Astrocyte (in vitro differentiated cells and primary cell): Measurements from ENCODE around the gene TAAR6. TPM values are rescaled to one million over a fixed set of nuclear protein-coding genes. Genes with fewer than 3 reads are reported as not detected.

Source experiments
- DNase-seq: peaks from one replicate; pipeline ENCODE4 v3.0.0-alpha.2; 2010; ENCODE audit warnings: low read depth
- FAIRE-seq: peaks from 2 replicates; lab custom pipeline; 2011; peaks lifted over from hg19 to GRCh38; lab: Jason Lieb, UNC
- H2AFZ ChIP-seq: 2 replicates; pipeline ENCODE4 v1.6.0; 2012; ENCODE audit warnings: low read depth, low read length, inconsistent platforms
- H3K27ac ChIP-seq: 2 replicates; pipeline ENCODE4 v1.5.1; 2011; ENCODE audit warnings: low read depth, low read length, inconsistent platforms
- H3K27me3 ChIP-seq: 2 replicates; pipeline ENCODE4 v1.6.0; 2011; ENCODE audit warnings: low read length, inconsistent platforms; ENCODE audit not compliant: insufficient read depth
- H3K36me3 ChIP-seq: 2 replicates; pipeline ENCODE4 v1.5.1; 2011; ENCODE audit warnings: low read length, inconsistent platforms; ENCODE audit not compliant: insufficient read depth
- H3K4me1 ChIP-seq: 2 replicates; pipeline ENCODE4 v1.5.1; 2011; ENCODE audit warnings: low read length, inconsistent platforms; ENCODE audit not compliant: insufficient read depth
- H3K4me2 ChIP-seq: 2 replicates; pipeline ENCODE4 v1.6.0; 2012; ENCODE audit warnings: low read length, inconsistent platforms
- H3K4me3 ChIP-seq: 2 replicates; pipeline ENCODE4 v1.5.1; 2011; ENCODE audit warnings: low read depth, mild to moderate bottlenecking, low read length, inconsistent platforms; ENCODE audit not compliant: insufficient read depth
- H3K79me2 ChIP-seq: 2 replicates; pipeline ENCODE4 v1.6.0; 2012; ENCODE audit warnings: mild to moderate bottlenecking, low read length, inconsistent platforms; ENCODE audit not compliant: insufficient read depth
- H3K9ac ChIP-seq: 2 replicates; pipeline ENCODE4 v1.6.0; 2012; ENCODE audit warnings: mild to moderate bottlenecking, low read length, inconsistent platforms
- H3K9me3 ChIP-seq: 2 replicates; pipeline ENCODE4 v1.5.1; 2012; ENCODE audit warnings: low read depth, mild to moderate bottlenecking, low read length, inconsistent platforms; ENCODE audit not compliant: insufficient read depth
- H4K20me1 ChIP-seq: 2 replicates; pipeline ENCODE4 v1.6.0; 2012; ENCODE audit warnings: low read length, inconsistent platforms; ENCODE audit not compliant: insufficient read depth
- H3K27ac Mint-ChIP-seq: one replicate; pipeline ENCODE4 v1.8.0; 2021; ENCODE audit warnings: mild to moderate bottlenecking, mixed read lengths; ENCODE audit not compliant: unreplicated experiment
- H3K27me3 Mint-ChIP-seq: one replicate; pipeline ENCODE4 v1.8.0; 2021; ENCODE audit warnings: low read depth, mixed read lengths; ENCODE audit not compliant: unreplicated experiment
- H3K36me3 Mint-ChIP-seq: one replicate; pipeline ENCODE4 v1.8.0; 2021; ENCODE audit warnings: low read depth, mixed read lengths; ENCODE audit not compliant: unreplicated experiment
- H3K4me1 Mint-ChIP-seq: one replicate; pipeline ENCODE4 v1.8.0; 2021; ENCODE audit warnings: low read depth, mixed read lengths; ENCODE audit not compliant: unreplicated experiment
- H3K4me3 Mint-ChIP-seq: one replicate; pipeline ENCODE4 v1.8.0; 2021; ENCODE audit warnings: mild to moderate bottlenecking, moderate library complexity, mixed read lengths; ENCODE audit not compliant: unreplicated experiment
- H3K9me3 Mint-ChIP-seq: one replicate; pipeline ENCODE4 v1.8.0; 2021; ENCODE audit warnings: mild to moderate bottlenecking, mixed read lengths; ENCODE audit not compliant: unreplicated experiment
- EZH2 ChIP-seq: IDR thresholded peaks from 2 replicates; pipeline ENCODE4 v1.6.1; 2012; ENCODE audit warnings: mild to moderate bottlenecking, low read length, inconsistent platforms; ENCODE audit not compliant: insufficient read depth
- total RNA-seq: library from RNA; stranded (reverse); gene quantifications from 2 replicates; pipeline ENCODE4 v1.2.1, GENCODE V29; 2021
- TF ChIP-seq, protein P1 (sequence below): IDR thresholded peaks from 2 replicates; pipeline ENCODE4 v1.5.1; 2011; ENCODE audit warnings: low read depth, mild to moderate bottlenecking, inconsistent platforms, low read length, moderate library complexity; ENCODE audit not compliant: insufficient read depth

The TAAR6 gene
- total RNA-seq, 1 donor from 2014 or later, result not detected

- H3K9ac ChIP-seq, result no peak overlapping the region
- DNase-seq (no peak), FAIRE-seq (no peak)
- H3K27ac Mint-ChIP-seq, result no peak overlapping the region
- no peaks in the 10 kb centered on the region for H3K27me3 ChIP-seq
- H3K36me3 Mint-ChIP-seq, result no peaks in the 10 kb centered on the region
- H3K36me3 ChIP-seq, result no peaks in the 10 kb centered on the region
- no peak overlapping the region for H3K4me3 Mint-ChIP-seq
- H3K9me3 Mint-ChIP-seq, result peaks cover 2% of the 10 kb centered on the region
- H3K79me2 ChIP-seq, result no peaks in the 10 kb centered on the region
- H3K4me2 ChIP-seq, result no peak overlapping the region
- H2AFZ ChIP-seq, result no peak overlapping the region
- H3K4me3 ChIP-seq, result no peak overlapping the region
- no peaks in the 10 kb centered on the region for H4K20me1 ChIP-seq
- H3K27ac ChIP-seq, result no peak overlapping the region
- no peaks in the 10 kb centered on the region for H3K9me3 ChIP-seq
- peaks cover 5% of the 10 kb centered on the region for H3K27me3 Mint-ChIP-seq
- H3K4me1 ChIP-seq, result no peaks in the 10 kb centered on the region
- TF ChIP-seq EZH2, result no peak
- TF ChIP-seq, protein P1, sequence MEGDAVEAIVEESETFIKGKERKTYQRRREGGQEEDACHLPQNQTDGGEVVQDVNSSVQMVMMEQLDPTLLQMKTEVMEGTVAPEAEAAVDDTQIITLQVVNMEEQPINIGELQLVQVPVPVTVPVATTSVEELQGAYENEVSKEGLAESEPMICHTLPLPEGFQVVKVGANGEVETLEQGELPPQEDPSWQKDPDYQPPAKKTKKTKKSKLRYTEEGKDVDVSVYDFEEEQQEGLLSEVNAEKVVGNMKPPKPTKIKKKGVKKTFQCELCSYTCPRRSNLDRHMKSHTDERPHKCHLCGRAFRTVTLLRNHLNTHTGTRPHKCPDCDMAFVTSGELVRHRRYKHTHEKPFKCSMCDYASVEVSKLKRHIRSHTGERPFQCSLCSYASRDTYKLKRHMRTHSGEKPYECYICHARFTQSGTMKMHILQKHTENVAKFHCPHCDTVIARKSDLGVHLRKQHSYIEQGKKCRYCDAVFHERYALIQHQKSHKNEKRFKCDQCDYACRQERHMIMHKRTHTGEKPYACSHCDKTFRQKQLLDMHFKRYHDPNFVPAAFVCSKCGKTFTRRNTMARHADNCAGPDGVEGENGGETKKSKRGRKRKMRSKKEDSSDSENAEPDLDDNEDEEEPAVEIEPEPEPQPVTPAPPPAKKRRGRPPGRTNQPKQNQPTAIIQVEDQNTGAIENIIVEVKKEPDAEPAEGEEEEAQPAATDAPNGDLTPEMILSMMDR, result no peak
- H3K4me1 Mint-ChIP-seq, result no peaks in the 10 kb centered on the region
Observed at GRCh38 chr6:132604635-132605152, 34.6 kb downstream of the TAAR6 start.

DNA sequence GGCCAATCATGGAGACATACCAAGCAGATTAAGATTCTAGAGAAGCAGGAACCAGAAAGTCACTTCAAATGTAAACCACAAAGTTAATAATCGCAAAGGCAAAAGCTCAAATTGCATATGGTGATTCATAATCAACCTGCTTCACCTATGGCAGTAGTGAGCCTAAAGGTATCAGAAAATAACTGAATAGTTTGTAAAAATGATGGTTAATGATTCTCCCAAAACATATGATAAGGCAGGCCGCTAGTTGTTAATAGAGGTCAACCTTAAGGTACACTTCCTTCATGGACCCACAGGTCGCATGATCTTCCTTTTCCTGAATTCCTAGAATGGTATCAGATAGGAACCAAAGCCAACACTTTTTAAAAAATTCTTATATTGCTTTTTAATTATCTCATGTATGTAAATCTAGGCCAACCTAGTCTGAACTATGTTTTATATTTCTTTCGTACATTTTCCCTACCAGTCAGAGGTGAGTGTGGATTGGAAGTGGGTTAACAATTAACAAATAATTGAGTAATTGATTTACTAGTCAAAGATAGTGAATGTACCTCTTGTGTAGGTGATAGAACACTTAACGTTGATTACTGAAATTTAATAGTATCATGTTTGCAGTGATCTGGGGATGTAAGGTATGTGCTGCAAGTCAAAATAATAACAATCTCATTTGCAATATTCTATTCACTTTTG, 37.6 kb downstream of the TAAR6 start:
- H3K27me3 ChIP-seq, result no peaks in the 10 kb centered on the region
- no peak overlapping the region for H3K4me3 ChIP-seq
- no peak overlapping the region for H3K27ac ChIP-seq
- H3K4me1 ChIP-seq, result no peaks in the 10 kb centered on the region
- H3K36me3 ChIP-seq, result no peaks in the 10 kb centered on the region
- Mint-ChIP-seq H3K9me3 (peaks cover 2% of the 10 kb centered on the region), H3K36me3 (no peaks in the 10 kb centered on the region), H3K27ac (no peak overlapping the region), H3K4me1 (peaks cover 4% of the 10 kb centered on the region), H3K27me3 (peaks cover 2% of the 10 kb centered on the region), H3K4me3 (no peak overlapping the region)
- H2AFZ ChIP-seq, result no peak overlapping the region
- H4K20me1 ChIP-seq, result no peaks in the 10 kb centered on the region
- FAIRE-seq, result no peak
- no peak overlapping the region for H3K4me2 ChIP-seq
- no peaks in the 10 kb centered on the region for H3K79me2 ChIP-seq
- no peaks in the 10 kb centered on the region for H3K9me3 ChIP-seq
- H3K9ac ChIP-seq, result no peak overlapping the region
- no peak for DNase-seq
- no peak for TF ChIP-seq EZH2
- TF ChIP-seq, protein P1, result no peak

DNA sequence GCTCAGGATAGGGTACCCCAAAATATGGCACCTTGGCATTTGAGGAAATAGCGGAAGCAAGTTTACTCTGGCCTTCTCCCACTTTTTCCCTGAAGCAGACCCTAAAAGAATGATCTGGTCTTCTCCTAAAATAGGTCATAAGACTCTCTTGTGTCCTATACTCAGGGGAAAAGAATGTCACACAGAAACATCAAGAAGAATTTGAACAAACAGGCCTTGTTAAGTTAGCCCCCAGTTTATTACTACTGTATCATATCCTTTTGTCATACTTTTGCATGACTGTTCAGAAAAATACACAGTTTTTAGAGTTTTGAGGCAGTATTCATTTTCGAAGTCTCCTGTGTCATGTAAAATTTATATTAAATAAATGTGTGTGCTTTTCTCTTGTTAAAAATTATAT, 41.5 kb downstream of the TAAR6 start:
- Histone ChIP-seq H3K36me3 (no peaks in the 10 kb centered on the region), H3K79me2 (no peaks in the 10 kb centered on the region), H3K9me3 (no peaks in the 10 kb centered on the region), H3K4me1 (no peaks in the 10 kb centered on the region), H2AFZ (no peak overlapping the region), H4K20me1 (no peaks in the 10 kb centered on the region), H3K4me3 (no peak overlapping the region), H3K27me3 (no peaks in the 10 kb centered on the region), H3K27ac (no peak overlapping the region), H3K4me2 (no peak overlapping the region), H3K9ac (no peak overlapping the region)
- H3K4me1 Mint-ChIP-seq, result peaks cover 12% of the 10 kb centered on the region
- H3K27me3 Mint-ChIP-seq, result no peaks in the 10 kb centered on the region
- no peaks in the 10 kb centered on the region for H3K36me3 Mint-ChIP-seq
- DNase-seq, result no peak
- TF ChIP-seq, protein P1, result no peak
- FAIRE-seq, result no peak
- H3K4me3 Mint-ChIP-seq, result no peak overlapping the region
- no peak overlapping the region for H3K27ac Mint-ChIP-seq
- no peaks in the 10 kb centered on the region for H3K9me3 Mint-ChIP-seq
